Caco-2 (cell line): ENCODE results near the gene NCKIPSD. TPM values are rescaled to one million over a fixed set of nuclear protein-coding genes. Genes with fewer than 3 reads are reported as not detected.

ENCODE experiments used
- BruUV-seq: library from RNA; stranded (reverse); fragments of 400-500 nt; replicated peaks from 2 replicates; lab custom pipeline; 2021; lab: Mats Ljungman, UMichigan
- CTCF ChIA-PET: fragments of 300-600 bp; sonication (Branson Sonifier 250); formaldehyde crosslinking; loops from one replicate; lab custom pipeline; 2022; ENCODE audit warnings: antibody characterized with exemption; lab: Charles Lee
- POLR2A ChIA-PET: fragments of 300-600 bp; sonication (Branson Sonifier 250); formaldehyde crosslinking; loops from one replicate; lab custom pipeline; 2022; ENCODE audit warnings: antibody characterized with exemption; lab: Charles Lee
- DNase-seq, 2 experiments: peaks; one replicate each; pipeline versions ENCODE4 v3.0.0 to v3.0.0-alpha.2; 2020 to 2022
- H3K27me3 ChIP-seq: replicated peaks from 2 replicates; pipeline ENCODE4 v1.6.0; 2011; ENCODE audit warnings: low read length; ENCODE audit not compliant: control insufficient read depth, insufficient read depth
- H3K36me3 ChIP-seq: 2 replicates; pipeline ENCODE4 v1.5.1; 2011; ENCODE audit warnings: low read length; ENCODE audit not compliant: control insufficient read depth, insufficient read depth
- H3K4me1 ChIP-seq: fragments of 250-450 bp; sonication (Bioruptor Pico); 2 replicates; pipeline ENCODE4 v1.5.1; 2020; ENCODE audit warnings: mild to moderate bottlenecking
- H3K4me3 ChIP-seq: 2 replicates; pipeline ENCODE4 v1.5.1; 2011; ENCODE audit warnings: low read depth, mild to moderate bottlenecking, control low read depth, low read length
- H3K9me3 ChIP-seq: fragments of 250-450 bp; sonication (Bioruptor Pico); 2 replicates; pipeline ENCODE4 v1.5.1; 2020; ENCODE audit warnings: mild to moderate bottlenecking, moderate library complexity
- H3K27ac Mint-ChIP-seq: one replicate; pipeline ENCODE4 v1.8.0; 2022; ENCODE audit warnings: mixed read lengths; ENCODE audit not compliant: unreplicated experiment
- H3K27me3 Mint-ChIP-seq: one replicate; pipeline ENCODE4 v1.8.0; 2022; ENCODE audit warnings: mixed read lengths; ENCODE audit not compliant: insufficient read depth, unreplicated experiment
- H3K36me3 Mint-ChIP-seq: one replicate; pipeline ENCODE4 v1.8.0; 2022; ENCODE audit warnings: mild to moderate bottlenecking, mixed read lengths; ENCODE audit not compliant: insufficient read depth, unreplicated experiment
- H3K4me1 Mint-ChIP-seq: one replicate; pipeline ENCODE4 v1.8.0; 2022; ENCODE audit warnings: low read depth, mixed read lengths; ENCODE audit not compliant: unreplicated experiment
- H3K4me3 Mint-ChIP-seq: one replicate; pipeline ENCODE4 v1.8.0; 2022; ENCODE audit warnings: mild to moderate bottlenecking, moderate library complexity, mixed read lengths; ENCODE audit not compliant: unreplicated experiment
- H3K9me3 Mint-ChIP-seq: one replicate; pipeline ENCODE4 v1.8.0; 2022; ENCODE audit warnings: mixed read lengths; ENCODE audit not compliant: unreplicated experiment
- intact Hi-C: fragments of 100-400 bp; cut with micrococcal nuclease; formaldehyde crosslinking; loops from one replicate; pipeline ENCODE4 v1.10.0; 2022; ENCODE audit not compliant: unreplicated experiment
- total RNA-seq: library from RNA; stranded (reverse); gene quantifications from 2 replicates; pipeline ENCODE4 v1.2.3, GENCODE V29; 2022
- TF ChIP-seq, protein P1 (sequence below), 2 experiments: fragments of 200-600 bp in 1 of 2; IDR thresholded peaks; 1 replicate in 1 of 2; 2 replicates in 1 of 2; pipeline versions ENCODE4 v1.5.1 to v1.8.0; 2011 to 2022; ENCODE audit warnings: antibody characterized with exemption in 1 of 2, control low read depth in 1 of 2, inconsistent platforms in 1 of 2, low read depth in 1 of 2, low read length in 1 of 2, mild to moderate bottlenecking in 1 of 2, moderate library complexity in 1 of 2; ENCODE audit not compliant: insufficient read depth in 1 of 2, severe bottlenecking in 1 of 2, unreplicated experiment in 1 of 2

Gene NCKIPSD
- total RNA-seq, 1 experiment from 2014 or later = 30.2 TPM

DNA sequence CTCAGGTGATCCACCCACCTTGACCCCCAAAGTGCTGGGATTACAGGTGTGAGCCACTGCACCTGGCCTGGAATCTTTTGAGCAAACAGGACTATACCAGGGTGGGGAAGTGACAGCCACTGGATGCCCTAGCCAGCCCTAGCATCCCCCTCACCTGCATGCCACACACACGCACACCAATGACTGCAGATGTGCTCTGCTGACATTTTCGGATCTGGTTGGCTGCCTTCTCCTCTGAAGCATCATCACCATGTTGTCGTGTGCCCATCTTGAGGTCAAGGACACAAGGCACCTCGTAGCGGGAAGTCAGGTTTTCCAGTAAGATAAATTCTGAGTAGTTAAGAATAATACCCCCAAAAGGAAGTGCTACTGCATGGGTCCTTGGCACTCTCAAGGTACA, 3.7 kb upstream of the NCKIPSD start:
- Mint-ChIP-seq H3K4me1 (peaks cover 5% of the 10 kb centered on the region), H3K4me3 (no peak overlapping the region), H3K9me3 (no peaks in the 10 kb centered on the region), H3K27ac (no peak overlapping the region), H3K36me3 (peaks cover 99% of the 10 kb centered on the region), H3K27me3 (no peaks in the 10 kb centered on the region)
- POLR2A ChIA-PET = no interaction called here
- no peak for DNase-seq
- TF ChIP-seq, protein P1, sequence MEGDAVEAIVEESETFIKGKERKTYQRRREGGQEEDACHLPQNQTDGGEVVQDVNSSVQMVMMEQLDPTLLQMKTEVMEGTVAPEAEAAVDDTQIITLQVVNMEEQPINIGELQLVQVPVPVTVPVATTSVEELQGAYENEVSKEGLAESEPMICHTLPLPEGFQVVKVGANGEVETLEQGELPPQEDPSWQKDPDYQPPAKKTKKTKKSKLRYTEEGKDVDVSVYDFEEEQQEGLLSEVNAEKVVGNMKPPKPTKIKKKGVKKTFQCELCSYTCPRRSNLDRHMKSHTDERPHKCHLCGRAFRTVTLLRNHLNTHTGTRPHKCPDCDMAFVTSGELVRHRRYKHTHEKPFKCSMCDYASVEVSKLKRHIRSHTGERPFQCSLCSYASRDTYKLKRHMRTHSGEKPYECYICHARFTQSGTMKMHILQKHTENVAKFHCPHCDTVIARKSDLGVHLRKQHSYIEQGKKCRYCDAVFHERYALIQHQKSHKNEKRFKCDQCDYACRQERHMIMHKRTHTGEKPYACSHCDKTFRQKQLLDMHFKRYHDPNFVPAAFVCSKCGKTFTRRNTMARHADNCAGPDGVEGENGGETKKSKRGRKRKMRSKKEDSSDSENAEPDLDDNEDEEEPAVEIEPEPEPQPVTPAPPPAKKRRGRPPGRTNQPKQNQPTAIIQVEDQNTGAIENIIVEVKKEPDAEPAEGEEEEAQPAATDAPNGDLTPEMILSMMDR (IDR thresholded peaks at IDR 0.05; ENCODE audit: insufficient read depth in 1 of 2, low read depth in 1 of 2, low read length in 1 of 2, severe bottlenecking in 1 of 2, unreplicated experiment in 1 of 2) = no peak
- Histone ChIP-seq H3K36me3 (peaks cover 9% of the 10 kb centered on the region), H3K4me1 (peaks cover 5% of the 10 kb centered on the region), H3K27me3 (no peaks in the 10 kb centered on the region), H3K4me3 (no peak overlapping the region), H3K9me3 (no peaks in the 10 kb centered on the region)
- CTCF ChIA-PET = no interaction called here
- no TSS peak for BruUV-seq
- intact Hi-C loops = loop anchor here (10.0 kb wide), 1 partner anchor 265 kb away; no protein-coding TSS in a partner anchor

- ChIA-PET POLR2A (no interaction called here), CTCF (interaction anchor here (1.4 kb wide), 1 partner anchor 24 kb away, joined by 5 read pairs; no protein-coding TSS in a partner anchor)
- Histone ChIP-seq H3K36me3 (peaks cover 7% of the 10 kb centered on the region), H3K4me3 (no peak overlapping the region), H3K9me3 (no peaks in the 10 kb centered on the region), H3K4me1 (peaks cover 7% of the 10 kb centered on the region), H3K27me3 (no peaks in the 10 kb centered on the region)
- TF ChIP-seq, protein P1 (IDR thresholded peaks at IDR 0.05; ENCODE audit: insufficient read depth in 1 of 2, low read depth in 1 of 2, low read length in 1 of 2, severe bottlenecking in 1 of 2, unreplicated experiment in 1 of 2) = no peak
- Mint-ChIP-seq H3K4me3 (no peak overlapping the region), H3K9me3 (no peaks in the 10 kb centered on the region), H3K27ac (no peak overlapping the region), H3K27me3 (no peaks in the 10 kb centered on the region), H3K36me3 (peaks cover 92% of the 10 kb centered on the region), H3K4me1 (peaks cover 12% of the 10 kb centered on the region)
- BruUV-seq = no TSS peak
- intact Hi-C loops = loop anchor here (10.0 kb wide), 1 partner anchor 266 kb away; no protein-coding TSS in a partner anchor
- DNase-seq = no peak
Observed at GRCh38 chr3:48688737-48689075, 3.0 kb upstream of the NCKIPSD start.

GRCh38 chr3:48688032-48688736, 2.5 kb upstream of the NCKIPSD start:
- peaks cover 14% of the 10 kb centered on the region for H3K4me1 Mint-ChIP-seq
- peaks cover 87% of the 10 kb centered on the region for H3K36me3 Mint-ChIP-seq
- BruUV-seq = no TSS peak
- Histone ChIP-seq H3K36me3 (peaks cover 6% of the 10 kb centered on the region), H3K4me1 (peaks cover 7% of the 10 kb centered on the region), H3K9me3 (no peaks in the 10 kb centered on the region), H3K4me3 (no peak overlapping the region), H3K27me3 (no peaks in the 10 kb centered on the region)
- ChIA-PET CTCF (interaction anchor here (1.4 kb wide), 1 partner anchor 24 kb away, joined by 5 read pairs; no protein-coding TSS in a partner anchor), POLR2A (no interaction called here)
- DNase-seq = no peak
- H3K9me3 Mint-ChIP-seq = no peaks in the 10 kb centered on the region
- H3K4me3 Mint-ChIP-seq = no peak overlapping the region
- no peak overlapping the region for H3K27ac Mint-ChIP-seq
- intact Hi-C loops = loop anchor here (10.0 kb wide), 1 partner anchor 267 kb away; no protein-coding TSS in a partner anchor
- no peaks in the 10 kb centered on the region for H3K27me3 Mint-ChIP-seq
- TF ChIP-seq, protein P1 (IDR thresholded peaks at IDR 0.05; ENCODE audit: insufficient read depth in 1 of 2, low read depth in 1 of 2, low read length in 1 of 2, severe bottlenecking in 1 of 2, unreplicated experiment in 1 of 2) = no peak
